Sigmoid colon (tissue), 4 donors: Measurements from ENCODE around the gene S100A10.

Source experiments
- EP300 ChIP-seq, 4 donors: sonication (generic); formaldehyde crosslinking; IDR thresholded peaks; one replicate each; pipeline ENCODE4 v1.6.1; 2017; ENCODE audit warnings: antibody characterized with exemption in 4 of 4
- POLR2A ChIP-seq, 2 donors: fragments of 450-650 bp; IDR thresholded peaks; one replicate each; pipeline ENCODE4 v1.6.1; 2016; ENCODE audit warnings: antibody characterized with exemption in 2 of 2, mild to moderate bottlenecking in 2 of 2, moderate library complexity in 2 of 2
- POLR2AphosphoS5 ChIP-seq, 4 donors: sonication (generic); formaldehyde crosslinking; IDR thresholded peaks; one replicate each; pipeline ENCODE4 v1.6.1; 2017; ENCODE audit warnings: antibody characterized with exemption in 4 of 4
- TF ChIP-seq, protein P1 (sequence below), 4 experiments: fragments of 450-650 bp in 3 of 4; fragments of 200-600 bp in 1 of 4; IDR thresholded peaks; one replicate each; pipeline ENCODE4 v1.5.1; 2016 to 2019; ENCODE audit warnings: antibody characterized with exemption in 4 of 4, mild to moderate bottlenecking in 3 of 4, moderate library complexity in 2 of 4

DNA sequence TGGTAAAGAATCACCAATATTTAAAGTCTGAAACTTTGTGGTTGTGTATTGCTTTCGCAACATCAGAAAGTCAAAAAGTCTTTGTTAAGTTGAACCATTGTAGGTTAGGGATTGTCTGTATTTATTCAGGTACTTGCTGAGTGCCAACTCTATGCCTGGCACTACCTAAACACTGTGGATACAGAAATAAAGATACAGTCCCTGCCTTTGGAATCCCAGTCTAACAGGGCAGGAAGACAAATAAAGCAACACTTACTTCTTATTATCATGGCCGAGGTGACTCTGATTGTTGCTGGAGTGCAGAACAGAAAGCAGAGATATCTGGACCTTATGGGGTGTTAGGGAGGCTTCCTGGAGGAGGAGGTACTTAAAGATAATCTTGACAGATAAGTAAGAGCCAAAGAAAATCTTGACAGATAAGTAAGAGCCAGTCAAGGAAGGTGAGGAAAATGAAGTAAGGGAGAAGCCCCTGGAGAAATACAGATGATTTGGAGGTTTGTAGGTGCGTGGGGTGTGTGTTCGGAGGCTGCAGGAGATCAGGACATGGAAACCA, 11.8 kb upstream of the S100A10 start:
- TF ChIP-seq POLR2AphosphoS5 (IDR thresholded peaks at IDR 0.05): no peak
- TF ChIP-seq, protein P1, sequence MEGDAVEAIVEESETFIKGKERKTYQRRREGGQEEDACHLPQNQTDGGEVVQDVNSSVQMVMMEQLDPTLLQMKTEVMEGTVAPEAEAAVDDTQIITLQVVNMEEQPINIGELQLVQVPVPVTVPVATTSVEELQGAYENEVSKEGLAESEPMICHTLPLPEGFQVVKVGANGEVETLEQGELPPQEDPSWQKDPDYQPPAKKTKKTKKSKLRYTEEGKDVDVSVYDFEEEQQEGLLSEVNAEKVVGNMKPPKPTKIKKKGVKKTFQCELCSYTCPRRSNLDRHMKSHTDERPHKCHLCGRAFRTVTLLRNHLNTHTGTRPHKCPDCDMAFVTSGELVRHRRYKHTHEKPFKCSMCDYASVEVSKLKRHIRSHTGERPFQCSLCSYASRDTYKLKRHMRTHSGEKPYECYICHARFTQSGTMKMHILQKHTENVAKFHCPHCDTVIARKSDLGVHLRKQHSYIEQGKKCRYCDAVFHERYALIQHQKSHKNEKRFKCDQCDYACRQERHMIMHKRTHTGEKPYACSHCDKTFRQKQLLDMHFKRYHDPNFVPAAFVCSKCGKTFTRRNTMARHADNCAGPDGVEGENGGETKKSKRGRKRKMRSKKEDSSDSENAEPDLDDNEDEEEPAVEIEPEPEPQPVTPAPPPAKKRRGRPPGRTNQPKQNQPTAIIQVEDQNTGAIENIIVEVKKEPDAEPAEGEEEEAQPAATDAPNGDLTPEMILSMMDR (IDR thresholded peaks at IDR 0.05): no peak
- no peak for TF ChIP-seq POLR2A (IDR thresholded peaks at IDR 0.05)
- no peak for TF ChIP-seq EP300 (IDR thresholded peaks at IDR 0.05)
